ENCODE results near the gene TMEM143.
A peak's percentile ranks its signal among the peaks of the same experiment; 100 is the strongest.

TMEM143 gene

GRCh38 chr19:48354332-48354992 lies 9.3 kb downstream of the TMEM143 start:
- DNase-seq: no peak

DNA sequence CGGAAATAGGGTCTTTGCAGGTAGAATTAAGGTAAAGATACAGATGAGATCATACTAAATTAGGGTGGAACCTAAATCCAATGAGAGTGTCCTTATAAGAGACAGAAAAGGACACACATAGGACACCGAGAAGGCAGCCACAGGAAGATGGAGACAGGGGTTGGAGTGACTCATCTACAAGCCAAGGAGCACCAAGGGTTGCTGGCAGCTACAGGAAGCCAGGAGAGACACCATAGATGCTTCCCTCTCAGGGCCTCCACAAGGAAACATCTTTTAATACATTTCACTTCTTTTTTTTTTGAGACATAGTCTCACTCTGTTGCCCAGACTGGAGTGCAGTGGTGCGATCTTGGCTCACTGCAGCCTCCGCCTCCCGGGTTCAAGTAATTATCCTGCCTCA lies 10.1 kb downstream of the TMEM143 start:
- no peak for DNase-seq

- peak; percentile 45 to 63 for DNase-seq
Observed at GRCh38 chr19:48351341-48351752, 12.4 kb downstream of the TMEM143 start.

- no peak for DNase-seq
Observed at GRCh38 chr19:48350856-48351255, 12.9 kb downstream of the TMEM143 start.

GRCh38 chr19:48348737-48349136 lies 15.0 kb downstream of the TMEM143 start:
- no peak for DNase-seq

GRCh38 chr19:48348045-48348444 lies 15.7 kb downstream of the TMEM143 start:
- DNase-seq: no peak

- DNase-seq: no peak
Observed at GRCh38 chr19:48346191-48346590, 17.5 kb downstream of the TMEM143 start.

DNA sequence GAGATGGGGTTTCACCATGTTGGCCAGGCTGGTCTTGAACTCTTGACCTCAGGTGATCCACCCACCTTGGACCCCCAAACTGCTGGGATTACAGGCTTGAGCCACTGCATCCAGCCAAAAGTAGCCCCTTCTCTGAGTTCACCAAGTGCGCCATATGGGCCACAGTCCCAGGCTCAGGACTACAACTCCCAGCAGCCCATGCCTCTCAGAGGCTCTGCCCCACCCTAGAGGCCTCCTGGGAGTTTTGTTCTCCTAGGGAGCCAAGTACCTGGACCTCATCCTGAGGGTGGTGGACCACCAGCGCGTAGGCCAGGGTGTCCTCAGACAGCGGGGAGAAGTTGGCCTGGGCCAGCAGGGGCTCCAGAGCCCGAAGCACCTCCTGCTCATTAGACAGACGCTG lies 18.8 kb downstream of the TMEM143 start:
- DNase-seq: no peak

GRCh38 chr19:48342841-48343540 lies 20.7 kb downstream of the TMEM143 start:
- DNase-seq: no peak

DNA sequence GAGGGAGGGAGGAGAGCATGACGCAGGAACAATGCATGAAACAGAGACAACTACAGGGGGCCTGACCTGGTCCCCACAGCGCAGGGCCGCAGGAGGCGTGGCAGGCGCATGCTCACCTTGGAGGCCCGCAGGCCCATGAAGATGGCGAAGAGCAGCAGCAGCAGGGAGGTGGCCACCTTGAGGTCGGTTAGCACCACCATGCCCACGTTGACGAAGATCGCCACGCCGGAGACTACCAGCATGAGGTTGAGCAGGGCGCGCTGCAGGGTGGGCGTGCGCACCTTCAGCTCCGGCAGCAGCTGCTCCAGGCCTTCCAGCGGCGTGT lies 21.4 kb downstream of the TMEM143 start:
- no peak for DNase-seq

DNA sequence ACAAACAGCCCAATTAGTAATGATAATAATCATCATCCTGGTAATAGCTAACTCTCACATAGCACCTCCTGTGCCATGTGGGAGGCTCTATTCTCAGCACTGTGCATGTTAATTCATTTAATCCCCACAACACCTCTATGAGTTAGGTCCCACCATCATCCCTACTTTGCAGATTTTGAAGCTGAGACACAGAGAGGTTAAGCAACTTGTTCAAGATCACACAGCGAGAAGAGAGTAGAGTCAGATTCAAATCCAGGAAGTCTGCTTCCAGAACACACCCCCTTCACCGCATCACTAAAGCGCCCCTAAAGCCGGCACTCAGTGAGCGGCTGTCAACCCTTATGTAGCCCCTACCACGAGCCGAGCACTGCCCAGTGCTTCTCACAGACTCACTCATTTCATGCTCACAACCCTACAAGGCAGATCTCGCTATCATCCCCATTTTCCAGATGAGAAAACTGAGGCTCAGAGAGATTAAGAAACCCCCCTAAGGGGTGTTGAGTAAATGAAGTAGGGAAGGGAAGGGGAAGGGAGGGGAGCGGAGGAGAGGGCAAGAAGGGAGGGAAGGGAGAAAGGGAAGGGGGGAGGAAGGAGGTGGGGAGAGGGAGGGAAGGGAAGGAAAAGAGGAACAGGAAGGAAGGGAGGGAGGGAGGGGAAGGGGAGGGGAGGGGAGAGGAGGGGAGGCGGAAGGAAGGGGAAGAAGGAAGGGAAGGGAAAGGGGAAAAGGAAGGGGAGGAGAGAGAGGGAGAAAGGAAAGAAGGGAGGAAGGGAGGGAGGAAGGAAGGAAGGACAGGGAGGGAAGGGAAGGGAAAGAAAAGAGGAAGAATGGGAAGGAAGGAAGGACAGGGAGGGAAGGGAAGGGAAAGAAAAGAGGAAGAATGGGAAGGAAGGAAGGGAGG lies 22.0 kb downstream of the TMEM143 start:
- no peak for DNase-seq

GRCh38 chr19:48340995-48341394 lies 22.7 kb downstream of the TMEM143 start:
- no peak for DNase-seq

- no peak for DNase-seq
Observed at GRCh38 chr19:48338802-48339503, 24.8 kb downstream of the TMEM143 start.

DNA sequence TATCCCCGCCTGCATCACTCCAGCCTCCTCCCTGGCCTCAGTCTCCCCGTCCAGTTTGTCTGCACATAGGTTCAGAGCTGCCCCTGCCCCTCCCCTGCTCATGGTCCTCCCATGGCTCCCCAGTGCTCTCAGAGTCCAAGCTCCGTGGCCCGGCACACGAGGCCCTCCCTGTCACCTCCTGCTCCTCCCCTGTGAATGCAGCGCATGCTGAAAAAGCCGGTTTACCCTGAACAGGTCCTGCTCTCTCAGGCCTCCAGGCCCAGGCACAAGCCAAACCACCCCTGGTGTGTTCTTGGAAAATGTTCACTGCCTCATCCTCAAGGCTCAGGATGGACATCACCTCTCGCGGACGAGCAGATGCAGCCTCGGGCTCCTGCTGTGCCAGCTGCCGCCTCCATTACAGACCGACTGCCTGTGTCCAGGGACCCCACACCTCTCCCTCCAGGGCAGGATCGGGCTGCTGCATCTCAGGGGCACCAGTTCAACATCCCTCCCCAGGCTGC lies 25.4 kb downstream of the TMEM143 start:
- no peak for DNase-seq

GRCh38 chr19:48333467-48334384 lies 30.0 kb downstream of the TMEM143 start:
- DNase-seq: peak; percentile 90 to 95

- peak; percentile 96 to 97 for DNase-seq
Observed at GRCh38 chr19:48332662-48333466, 30.9 kb downstream of the TMEM143 start.

GRCh38 chr19:48332351-48332661 lies 31.4 kb downstream of the TMEM143 start:
- no peak for DNase-seq

- DNase-seq: peak; percentile 96 to 99
Observed at GRCh38 chr19:48330012-48330681, 33.6 kb downstream of the TMEM143 start.

DNA sequence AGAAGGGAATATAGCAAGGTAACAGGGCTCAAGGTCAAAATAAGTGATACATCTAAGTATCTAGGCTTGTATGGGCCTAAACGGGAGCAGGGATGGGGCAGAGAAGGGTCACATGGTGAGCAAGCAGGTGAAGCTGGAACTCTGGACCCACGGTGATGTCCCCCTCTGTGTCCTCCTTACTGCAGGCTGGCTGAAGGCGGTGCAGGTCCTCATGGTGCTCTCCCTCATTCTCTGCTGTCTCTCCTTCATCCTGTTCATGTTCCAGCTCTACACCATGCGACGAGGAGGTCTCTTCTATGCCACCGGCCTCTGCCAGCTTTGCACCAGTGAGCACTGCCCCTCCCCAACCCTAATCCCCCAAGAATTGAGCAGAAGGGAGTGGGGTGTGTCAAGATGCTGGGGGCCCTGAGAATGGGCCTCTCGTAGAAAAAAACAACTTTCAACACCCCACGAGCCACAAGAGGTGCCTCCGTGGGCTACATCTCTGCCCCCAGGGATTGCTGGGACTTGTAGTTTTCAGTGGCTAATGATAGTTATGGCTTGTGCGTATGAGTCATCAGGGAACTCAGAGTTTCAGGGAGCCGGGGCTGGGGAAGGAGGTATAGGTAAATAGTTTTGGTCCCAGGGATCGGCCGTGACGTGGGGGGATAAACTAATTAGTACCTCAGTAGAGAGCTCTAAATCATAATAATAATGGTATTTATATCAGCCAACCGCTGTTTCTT lies 34.4 kb downstream of the TMEM143 start:
- DNase-seq: no peak

Data from NCI-H1930 (cell line).